NCI-H1105 (cell line): Measurements from ENCODE around the gene DESI2.
"Not testable (repeated sequence)": the region's sequence is repeated elsewhere in the genome, so short reads cannot be mapped to it uniquely, and the experiment has no call there.

Experiments used
- DNase-seq: peaks from one replicate; lab custom pipeline; 2025; lab: John Stamatoyannopoulos, UW

DESI2 gene

DNA sequence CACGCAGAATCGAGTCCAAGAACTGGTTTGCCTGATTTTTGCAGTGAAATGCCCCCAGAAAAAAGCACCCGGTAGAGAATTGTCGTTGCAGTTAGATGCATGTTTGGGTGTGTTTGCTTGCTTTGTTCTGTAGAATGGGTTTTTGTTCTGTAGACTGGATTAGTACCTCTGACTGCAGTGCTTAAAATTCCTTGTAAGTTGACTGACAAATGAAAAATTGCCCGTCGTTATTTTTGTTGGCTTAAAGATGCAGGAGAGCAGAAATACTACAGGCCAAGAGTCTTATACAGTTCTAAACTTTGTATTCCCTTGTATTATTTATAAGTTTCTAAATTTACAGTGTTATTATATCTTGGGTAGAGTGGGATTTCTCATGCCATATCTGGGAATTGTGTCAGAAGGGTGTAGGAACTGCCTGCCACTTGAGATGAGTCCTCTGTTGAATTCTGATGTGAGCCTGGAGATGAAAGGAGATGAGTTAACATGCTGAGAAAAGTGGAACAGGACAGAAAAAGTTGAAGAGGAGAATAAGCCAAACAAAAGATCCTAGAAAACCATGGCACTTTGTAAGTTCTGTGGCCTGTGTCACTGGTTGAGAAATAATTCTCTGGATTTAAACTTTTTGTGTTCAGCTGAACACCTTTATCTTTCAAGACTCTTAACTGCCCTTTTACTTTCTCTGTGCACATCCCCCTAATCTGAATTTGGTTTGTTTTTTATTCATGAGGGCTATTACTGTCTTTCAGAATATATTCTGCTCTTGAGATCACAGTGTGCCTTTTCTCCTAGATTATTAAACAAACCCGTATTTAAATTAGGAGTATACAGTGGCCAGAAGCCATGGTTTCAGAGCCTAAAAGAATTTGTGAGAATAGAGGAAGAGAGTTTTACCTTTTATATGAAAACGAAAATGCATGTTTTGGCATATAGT, 1.4 kb downstream of the DESI2 start:
- DNase-seq = no peak

- no peak for DNase-seq
These were observed 2.3 kb downstream of the DESI2 start for GRCh38 chr1:244655186-244655585.

DNA sequence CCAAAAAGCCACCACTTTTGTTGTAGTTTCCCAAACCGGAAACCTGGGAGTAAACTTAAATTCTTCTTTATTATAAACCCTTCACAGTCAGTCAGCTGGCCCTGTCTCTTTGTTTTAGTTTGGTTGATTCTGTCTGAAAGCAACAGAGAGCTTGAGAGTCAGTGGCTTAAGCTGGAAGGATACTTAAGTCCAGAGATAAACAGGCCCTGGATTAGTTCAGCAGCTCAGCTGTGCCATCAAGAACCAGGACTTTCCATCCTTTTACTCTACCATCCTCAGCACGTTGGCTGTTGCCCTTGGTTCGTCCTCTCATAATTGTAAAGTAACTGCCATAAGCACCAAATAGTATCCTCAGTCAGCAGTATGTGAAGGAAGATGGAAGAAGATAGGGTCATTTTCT, 4.5 kb downstream of the DESI2 start:
- DNase-seq = no peak

GRCh38 chr1:244659694-244660093, 6.8 kb downstream of the DESI2 start:
- DNase-seq = no peak

GRCh38 chr1:244660595-244660994, 7.7 kb downstream of the DESI2 start:
- no peak for DNase-seq

DNA sequence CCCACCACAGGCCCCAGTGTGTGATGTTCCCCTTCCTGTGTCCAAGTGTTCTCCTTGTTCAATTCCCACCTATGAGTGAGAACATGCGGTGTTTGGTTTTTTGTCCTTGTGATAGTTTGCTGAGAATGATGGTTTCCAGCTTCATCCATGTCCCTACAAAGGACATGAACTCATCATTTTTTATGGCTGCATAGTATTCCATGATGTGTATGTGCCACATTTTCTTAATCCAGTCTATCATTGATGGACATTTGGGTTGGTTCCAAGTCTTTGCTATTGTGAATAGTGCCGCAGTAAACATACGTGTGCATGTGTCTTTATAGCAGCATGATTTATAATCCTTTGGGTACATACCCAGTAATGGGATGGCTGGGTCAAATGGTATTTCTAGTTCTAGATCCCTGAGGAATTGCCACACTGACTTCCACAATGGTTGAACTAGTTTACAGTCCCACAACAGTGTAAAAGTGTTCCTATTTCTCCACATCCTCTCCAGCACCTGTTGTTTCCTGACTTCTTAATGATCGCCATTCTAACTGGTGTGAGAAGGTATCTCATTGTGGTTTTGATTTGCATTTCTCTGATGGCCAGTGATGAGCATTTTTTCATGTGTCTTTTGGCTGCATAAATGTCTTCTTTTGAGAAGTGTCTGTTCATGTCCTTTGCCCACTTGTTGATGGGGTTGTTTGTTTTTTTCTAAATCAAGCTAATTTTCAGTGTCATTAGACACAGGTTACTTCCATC, 8.8 kb downstream of the DESI2 start:
- not testable (repeated sequence) for DNase-seq

DNA sequence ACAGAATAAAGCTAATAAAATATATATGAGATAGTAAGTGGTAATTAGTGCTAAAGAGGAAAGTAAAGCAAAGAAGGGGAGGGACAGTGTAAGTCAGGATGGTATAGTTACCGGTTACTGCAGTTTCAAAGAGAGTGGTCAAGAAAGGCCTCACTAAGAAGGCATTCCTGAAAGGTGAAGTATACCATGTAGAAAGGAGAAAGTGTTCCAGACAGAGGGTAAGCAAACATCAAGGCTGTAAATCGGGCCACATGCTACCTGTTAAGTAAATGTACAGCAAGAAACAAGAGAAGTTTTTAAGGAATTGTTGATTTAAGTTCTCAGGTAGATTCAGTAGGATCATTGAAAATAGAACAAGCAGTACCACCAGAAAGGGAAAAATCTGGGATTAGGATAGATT, 9.7 kb downstream of the DESI2 start:
- DNase-seq = no peak

DNA sequence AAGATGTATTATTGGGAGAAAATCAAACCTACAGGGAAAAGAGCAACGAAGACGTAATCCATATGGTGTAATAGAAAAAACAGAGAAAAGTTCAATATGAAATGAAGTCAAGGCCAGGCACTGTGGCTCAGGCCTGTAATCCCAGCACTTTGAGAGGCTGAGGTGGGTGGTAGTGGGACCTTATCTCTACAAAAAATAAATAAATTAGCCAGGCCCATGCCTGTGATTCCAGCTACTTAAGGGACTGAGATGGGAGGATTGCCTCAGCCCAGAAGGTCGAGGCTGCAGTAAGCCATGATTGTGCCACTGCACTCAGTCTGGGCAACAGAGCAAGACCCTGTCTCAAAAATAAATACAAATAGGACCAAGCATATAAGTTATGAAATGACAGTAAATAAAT, 11.4 kb downstream of the DESI2 start:
- DNase-seq = no peak

DNA sequence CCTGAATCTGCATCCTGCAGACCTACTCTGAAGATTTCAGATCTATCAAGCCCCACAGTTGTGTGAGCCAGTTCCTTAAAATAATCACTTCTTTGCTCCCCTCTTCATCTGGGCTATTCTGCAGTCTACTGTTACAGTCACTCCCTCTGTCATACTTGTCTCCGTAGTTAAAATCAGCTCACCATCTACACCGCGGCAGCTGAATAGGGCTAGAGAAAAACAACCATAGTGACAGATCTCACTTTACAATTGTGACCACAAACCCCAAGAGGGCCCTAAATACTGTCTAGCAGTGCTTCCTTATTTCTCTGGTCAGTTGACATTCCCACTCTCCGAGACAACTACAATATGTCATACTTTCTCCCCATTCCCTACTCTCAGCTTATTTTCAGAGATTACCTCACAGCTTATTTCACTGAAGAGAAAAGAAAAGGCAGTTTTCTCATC, 12.9 kb downstream of the DESI2 start:
- no peak for DNase-seq

DNA sequence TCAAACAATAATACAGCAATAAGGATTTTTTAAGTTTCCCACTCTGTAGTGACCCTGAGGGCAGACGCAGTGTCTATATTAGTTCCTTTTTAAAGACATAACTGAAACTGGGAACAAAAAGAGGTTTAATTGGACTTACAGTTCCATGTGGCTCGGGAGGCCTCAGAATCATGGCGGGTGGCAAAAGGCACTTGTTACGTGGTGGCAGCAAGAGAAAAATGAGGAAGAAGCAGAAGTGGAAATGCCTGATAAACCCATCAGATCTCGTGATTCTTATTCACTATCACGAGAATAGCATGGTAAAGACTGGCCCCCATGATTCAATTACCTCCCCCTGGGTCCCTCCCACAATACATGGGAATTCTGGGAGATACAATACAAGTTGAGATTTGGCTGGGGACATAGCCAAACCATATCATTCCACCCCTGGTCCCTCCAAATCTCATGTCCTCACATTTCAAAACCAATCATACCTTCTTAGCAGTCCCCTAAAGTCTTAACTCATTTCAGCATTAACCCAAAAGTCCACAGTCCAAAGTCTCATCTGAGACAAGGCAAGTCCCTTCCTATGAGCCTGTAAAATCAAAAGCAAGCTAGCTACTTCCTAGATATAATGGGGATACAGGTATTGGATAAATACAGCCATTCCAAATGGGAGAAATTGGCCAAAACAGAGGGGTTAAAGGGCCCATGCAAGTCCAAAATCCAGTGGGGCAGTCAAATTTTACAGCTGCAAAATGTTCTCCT, 13.9 kb downstream of the DESI2 start:
- DNase-seq = not testable (repeated sequence)

- no peak for DNase-seq
These were observed 14.9 kb downstream of the DESI2 start for GRCh38 chr1:244667797-244668196.

- DNase-seq = no peak
These were observed 20.2 kb downstream of the DESI2 start for GRCh38 chr1:244672946-244673682.

GRCh38 chr1:244674446-244674845, 21.5 kb downstream of the DESI2 start:
- no peak for DNase-seq

DNA sequence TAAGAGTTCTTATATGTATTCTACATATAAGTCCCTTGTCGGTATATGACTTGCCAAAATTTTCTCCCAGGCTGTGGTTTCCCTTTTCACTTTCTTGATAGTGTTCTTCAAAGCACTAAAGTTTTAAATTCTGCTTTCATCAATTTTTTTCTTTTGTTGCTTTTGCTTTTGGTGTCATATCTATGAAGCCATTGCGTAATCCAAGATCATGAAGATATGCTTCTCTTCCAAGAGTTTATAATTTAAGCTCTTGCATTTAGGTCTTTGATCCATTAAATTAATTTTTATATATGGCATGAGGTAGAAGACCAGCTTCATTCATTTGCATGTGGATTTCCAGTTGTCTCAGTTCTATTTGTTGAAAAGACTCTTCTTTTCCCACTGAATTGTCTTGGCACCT, 22.2 kb downstream of the DESI2 start:
- no peak for DNase-seq

GRCh38 chr1:244678697-244679096, 25.8 kb downstream of the DESI2 start:
- no peak for DNase-seq

GRCh38 chr1:244680667-244681066, 27.7 kb downstream of the DESI2 start:
- no peak for DNase-seq

DNA sequence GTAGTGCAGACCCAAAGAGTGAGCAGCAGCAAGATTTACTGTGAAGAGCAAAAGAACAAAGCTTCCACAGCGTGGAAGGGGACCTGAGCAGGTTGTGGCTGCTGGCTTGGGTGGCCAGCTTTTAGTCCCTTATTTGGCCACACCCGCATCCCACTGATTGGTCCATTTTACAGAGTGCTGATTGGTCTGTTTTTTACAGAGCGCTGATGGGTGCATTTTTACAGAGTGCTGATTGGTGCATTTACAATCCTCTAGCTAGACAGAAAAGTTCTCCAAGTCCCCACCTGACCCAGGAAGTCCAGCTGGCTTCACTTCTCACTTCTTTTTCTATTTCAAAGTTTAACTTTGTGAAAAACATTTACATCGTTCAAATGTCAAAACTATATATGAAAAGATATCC, 29.2 kb downstream of the DESI2 start:
- not testable (repeated sequence) for DNase-seq

- DNase-seq = no peak
These were observed 43.0 kb downstream of the DESI2 start for GRCh38 chr1:244695937-244696336.

- DNase-seq = no peak
These were observed 46.8 kb downstream of the DESI2 start for GRCh38 chr1:244699741-244700140.

- no peak for DNase-seq
These were observed 47.9 kb downstream of the DESI2 start for GRCh38 chr1:244700808-244701207.

- no peak for DNase-seq
These were observed 49.7 kb downstream of the DESI2 start for GRCh38 chr1:244702620-244703019.

DNA sequence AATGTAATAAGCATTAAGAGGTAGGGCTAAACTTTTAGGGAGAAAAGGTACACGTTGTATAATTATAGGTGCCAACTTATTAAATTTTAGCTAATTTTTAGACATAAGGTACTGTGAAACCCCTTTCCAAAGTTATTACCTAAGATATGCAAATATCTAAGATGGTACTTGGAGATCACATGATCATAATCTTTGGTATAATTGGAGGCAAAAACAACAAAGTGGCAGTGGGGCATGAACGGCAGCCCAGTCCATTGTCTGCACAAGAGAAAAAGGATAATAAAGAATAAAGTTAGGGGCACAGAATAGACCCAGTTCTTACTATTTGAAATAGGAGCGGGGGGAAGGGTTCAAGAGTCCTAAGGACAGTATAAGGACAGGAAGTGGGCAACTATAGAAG, 51.2 kb downstream of the DESI2 start:
- no peak for DNase-seq
